Esophagus (tissue), 2 donors: ENCODE results near the gene CEP104. TPM values are rescaled to one million over a fixed set of nuclear protein-coding genes. Genes with fewer than 3 reads are reported as not detected.

Experiments used
- H3K27ac ChIP-seq, 2 donors: one replicate each; pipeline ENCODE4 v1.5.1; 2013; ENCODE audit warnings: low read depth in 2 of 2, mild to moderate bottlenecking in 2 of 2, inconsistent platforms in 1 of 2, low read length in 1 of 2, moderate library complexity in 1 of 2
- H3K27me3 ChIP-seq, 2 donors: one replicate each; pipeline ENCODE4 v1.6.1; 2013; ENCODE audit warnings: low read length in 2 of 2, control low read depth in 1 of 2, mild to moderate bottlenecking in 1 of 2; ENCODE audit not compliant: insufficient read depth in 2 of 2, control insufficient read depth in 1 of 2
- H3K36me3 ChIP-seq, 2 donors: one replicate each; pipeline ENCODE4 v1.6.1; 2013; ENCODE audit warnings: low read length in 1 of 2; ENCODE audit not compliant: control insufficient read depth in 2 of 2, insufficient read depth in 2 of 2
- H3K4me1 ChIP-seq, 2 donors: one replicate each; pipeline ENCODE4 v1.6.1; 2013; ENCODE audit warnings: low read length in 1 of 2; ENCODE audit not compliant: control insufficient read depth in 2 of 2, insufficient read depth in 2 of 2
- H3K4me3 ChIP-seq, 2 donors: one replicate each; pipeline ENCODE4 v1.5.1; 2013; ENCODE audit warnings: low read length in 2 of 2, mild to moderate bottlenecking in 2 of 2, low read depth in 1 of 2, moderate library complexity in 1 of 2
- H3K9me3 ChIP-seq, 2 donors: one replicate each; pipeline ENCODE4 v1.6.1; 2013; ENCODE audit warnings: mild to moderate bottlenecking in 2 of 2, low read depth in 1 of 2, low read length in 1 of 2, moderate library complexity in 1 of 2; ENCODE audit not compliant: control insufficient read depth in 2 of 2, insufficient read depth in 1 of 2
- WGBS, 2 donors: extraction: QIAGEN DNeasy Blood & Tissue Kit; methylation state at CpG; one replicate each; pipeline ENCODE4 v1.1.7; 2013; 5-methylcytosine and 5-hydroxymethylcytosine counted together
- polyA plus RNA-seq, 2 donors: library from polyadenylated mRNA; stranded (reverse); fragments of 200-250 nt; gene quantifications; one replicate each; pipeline ENCODE4 v1.2.3, GENCODE V29; 2013
- donor health status: healthy with polysubstance abuse.
- donor health status: Bipolar disorder and iron deficiency.

CEP104 gene
- polyA plus RNA-seq, 2 donors, result 6.6 to 7.0 TPM

- peaks cover 5 to 47% of the 10 kb centered on the region in 2 donors for H3K36me3 ChIP-seq
- H3K27ac ChIP-seq, result no peak overlapping the region
- no peak overlapping the region for H3K4me3 ChIP-seq
- peaks cover 0 to 3% of the 10 kb centered on the region in 2 donors for H3K9me3 ChIP-seq
- H3K4me1 ChIP-seq, result no peaks in the 10 kb centered on the region
- 87 to 89% methylated on average over 8 of the region's 8 CpGs for WGBS, 2 donors
- H3K27me3 ChIP-seq, result no peaks in the 10 kb centered on the region
These were observed 15.5 kb upstream of the CEP104 start for GRCh38 chr1:3872546-3872945.

DNA sequence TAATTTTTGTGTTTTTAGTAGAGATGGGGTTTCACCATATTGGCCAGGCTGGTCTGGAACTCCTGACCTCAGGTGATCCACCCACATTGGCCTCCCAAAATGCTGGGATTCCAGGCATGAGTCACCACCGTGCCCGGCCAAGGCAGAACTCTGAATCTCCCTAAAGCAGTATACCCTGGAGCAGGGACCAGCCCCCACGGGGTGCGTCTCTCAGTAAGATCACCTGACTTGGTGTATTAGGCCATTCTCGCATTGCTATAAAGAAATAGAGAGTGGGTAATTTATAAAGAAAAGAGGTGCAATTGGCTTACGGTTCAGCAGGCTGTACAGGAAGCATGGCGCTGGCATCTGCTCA, 14.4 kb upstream of the CEP104 start:
- Histone ChIP-seq H3K36me3 (peaks cover 5 to 45% of the 10 kb centered on the region in 2 donors), H3K4me3 (no peak overlapping the region), H3K27ac (no peak overlapping the region), H3K9me3 (peaks cover 0 to 3% of the 10 kb centered on the region in 2 donors), H3K4me1 (no peaks in the 10 kb centered on the region), H3K27me3 (no peaks in the 10 kb centered on the region)
- WGBS, 2 donors, result 89 to 94% methylated on average over 7 of the region's 7 CpGs

DNA sequence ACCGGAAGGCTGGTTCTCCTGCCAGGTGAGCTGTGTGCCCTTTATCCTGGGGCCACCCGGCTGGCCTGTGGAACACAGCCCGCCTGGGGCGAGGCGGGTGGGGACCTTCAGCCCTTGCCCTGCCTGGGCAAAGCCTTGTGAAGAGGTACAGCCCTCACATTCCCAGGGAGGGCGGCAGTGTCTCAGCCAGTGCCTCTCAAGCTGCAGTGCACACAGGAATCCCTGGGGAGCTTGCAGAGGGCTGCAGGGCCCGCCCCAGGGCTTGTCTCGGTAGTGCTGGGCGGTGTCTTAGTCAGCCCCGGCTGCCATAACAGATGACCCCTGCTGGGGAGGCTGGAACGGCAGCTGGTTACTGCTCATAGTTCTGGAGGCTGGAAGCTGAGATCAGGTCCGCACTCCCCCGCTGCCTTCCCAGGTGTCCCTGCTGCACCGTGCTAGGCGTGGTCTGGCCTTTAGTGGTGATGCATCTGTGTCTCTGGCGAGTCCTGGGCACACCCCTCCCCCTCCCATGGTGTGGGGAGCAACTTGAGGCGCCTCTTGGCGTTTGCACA, 12.8 kb upstream of the CEP104 start:
- Histone ChIP-seq H3K9me3 (peaks cover 0 to 3% of the 10 kb centered on the region in 2 donors), H3K4me1 (no peaks in the 10 kb centered on the region), H3K27me3 (no peaks in the 10 kb centered on the region), H3K4me3 (no peak overlapping the region), H3K27ac (no peak overlapping the region), H3K36me3 (peaks cover 5 to 39% of the 10 kb centered on the region in 2 donors)
- WGBS, 2 donors, result 73 to 81% methylated on average over 18 of the region's 18 CpGs

- H3K4me1 ChIP-seq, result no peaks in the 10 kb centered on the region
- H3K36me3 ChIP-seq, result peaks cover 5 to 32% of the 10 kb centered on the region in 2 donors
- 82 to 85% methylated on average over 13 of the region's 13 CpGs for whole genome bisulfite sequencing, 2 donors
- H3K9me3 ChIP-seq, result peaks cover 0 to 3% of the 10 kb centered on the region in 2 donors
- no peaks in the 10 kb centered on the region for H3K27me3 ChIP-seq
- no peak overlapping the region for H3K4me3 ChIP-seq
- no peak overlapping the region for H3K27ac ChIP-seq
These were observed 11.5 kb upstream of the CEP104 start for GRCh38 chr1:3868464-3869006.

DNA sequence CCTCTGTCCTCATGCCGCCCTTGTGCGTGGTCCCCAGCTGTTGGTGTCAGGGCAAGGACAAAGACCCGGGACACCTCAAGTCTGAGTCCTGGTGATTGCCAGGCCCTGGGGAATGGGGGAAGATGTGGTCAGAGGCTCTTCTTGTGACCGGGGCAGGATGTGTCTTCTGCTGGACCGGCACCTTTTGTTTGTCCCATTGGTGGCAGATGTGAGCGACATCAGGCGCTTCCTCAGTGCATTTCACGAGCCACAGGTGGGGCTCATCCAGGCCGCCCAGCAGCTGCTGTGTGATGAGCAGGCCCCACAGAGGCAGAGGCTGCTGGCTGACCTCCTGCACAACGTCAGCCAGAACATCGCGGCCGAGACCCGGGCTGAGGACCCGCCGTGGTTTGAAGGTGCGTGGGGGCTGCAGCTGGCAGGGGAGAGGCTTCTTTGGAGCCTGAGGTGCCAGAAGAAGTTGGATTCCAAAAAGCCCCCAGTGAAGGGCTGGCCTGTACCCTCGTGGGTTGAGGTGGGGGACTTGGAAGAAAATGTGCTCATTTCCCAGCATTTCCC, 8.7 kb upstream of the CEP104 start:
- no peaks in the 10 kb centered on the region for H3K27me3 ChIP-seq
- H3K4me1 ChIP-seq, result no peaks in the 10 kb centered on the region
- H3K27ac ChIP-seq, result no peak overlapping the region
- peaks cover 5 to 22% of the 10 kb centered on the region in 2 donors for H3K36me3 ChIP-seq
- H3K4me3 ChIP-seq, result no peak overlapping the region
- 79 to 80% methylated on average over 15 to 18 of the region's 18 CpGs for WGBS, 2 donors
- H3K9me3 ChIP-seq, result peaks cover 0 to 3% of the 10 kb centered on the region in 2 donors

GRCh38 chr1:3864884-3865283, 7.9 kb upstream of the CEP104 start:
- Histone ChIP-seq H3K36me3 (peaks cover 0 to 15% of the 10 kb centered on the region in 2 donors), H3K4me3 (no peak overlapping the region), H3K9me3 (peaks cover 0 to 3% of the 10 kb centered on the region in 2 donors), H3K4me1 (no peaks in the 10 kb centered on the region), H3K27me3 (no peaks in the 10 kb centered on the region), H3K27ac (no peak overlapping the region)
- 88 to 89% methylated on average over 6 of the region's 6 CpGs for WGBS, 2 donors

DNA sequence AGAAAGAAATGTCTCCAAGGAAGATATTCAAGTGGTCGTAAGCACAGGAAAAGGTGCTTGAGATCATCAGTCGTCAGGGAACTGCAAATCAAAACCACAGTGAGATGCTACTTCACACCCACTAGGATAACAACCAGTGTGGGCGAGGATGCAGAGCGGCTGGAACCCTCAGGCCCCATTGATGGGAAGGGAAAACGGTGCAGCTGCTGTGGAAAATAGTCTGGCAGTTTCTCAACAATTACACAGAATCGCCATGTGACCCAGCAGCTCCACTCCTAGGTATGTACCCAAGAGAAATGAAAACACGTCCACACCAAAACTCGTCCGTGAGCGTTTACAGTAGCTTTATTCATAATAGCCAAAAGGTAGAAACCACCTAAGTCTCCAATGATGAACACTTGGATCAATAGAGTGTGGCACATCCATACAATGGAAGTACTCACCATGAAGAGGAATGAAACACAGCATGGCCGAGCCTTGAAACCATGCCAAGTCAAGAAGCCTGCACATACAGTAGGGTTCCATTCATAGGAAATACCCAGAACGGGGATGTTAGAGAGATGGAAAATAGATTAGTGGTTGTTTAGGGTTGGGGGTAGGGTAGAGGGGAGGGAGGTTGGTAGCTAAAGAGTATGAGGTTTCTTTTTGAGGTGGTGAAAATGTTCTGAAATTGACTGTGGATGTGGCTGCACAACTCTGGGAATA, 6.4 kb upstream of the CEP104 start:
- Histone ChIP-seq H3K27me3 (no peaks in the 10 kb centered on the region), H3K4me3 (no peak overlapping the region), H3K4me1 (peaks cover 0 to 3% of the 10 kb centered on the region in 2 donors), H3K27ac (no peak overlapping the region), H3K9me3 (peaks cover 0 to under 1% of the 10 kb centered on the region in 2 donors), H3K36me3 (peaks cover 0 to 11% of the 10 kb centered on the region in 2 donors)
- WGBS, 2 donors, result 82 to 83% methylated on average over 12 of the region's 12 CpGs

- Histone ChIP-seq H3K27me3 (no peaks in the 10 kb centered on the region), H3K27ac (no peak overlapping the region)
- 55 to 68% methylated on average over 34 of the region's 34 CpGs for WGBS, 2 donors
These were observed 1.4 kb upstream of the CEP104 start for GRCh38 chr1:3858231-3858981.

GRCh38 chr1:3857791-3858129, 749 bp upstream of the CEP104 start:
- WGBS, 2 donors, result 7 to 8% methylated on average over 18 to 21 of the region's 21 CpGs
- Histone ChIP-seq H3K4me1 (peaks cover 3 to 10% of the 10 kb centered on the region in 2 donors), H3K27ac (peak overlapping the region; percentile 78 to 91), H3K27me3 (no peaks in the 10 kb centered on the region), H3K36me3 (no peaks in the 10 kb centered on the region), H3K9me3 (no peaks in the 10 kb centered on the region), H3K4me3 (peak overlapping the region; percentile 63 to 86)

More at GRCh38 chr1:3858231-3858981, 1.4 kb upstream of the CEP104 start:
- Histone ChIP-seq H3K4me1 (peaks cover 3 to 10% of the 10 kb centered on the region in 2 donors), H3K4me3 (peak overlapping the region in 1 of 2 donors; percentile 86), H3K9me3 (no peaks in the 10 kb centered on the region), H3K36me3 (no peaks in the 10 kb centered on the region)
